HL-60 (cell line): ENCODE data around the gene BICD2.

Experiments used
- DNase-seq, 2 experiments: peaks; one replicate each; pipeline ENCODE4 v3.0.0-alpha.2; 2010 to 2020; ENCODE audit warnings: low read depth in 1 of 2, low spot score in 1 of 2
- H3K27ac ChIP-seq: fragments of 250-450 bp; sonication (Bioruptor Pico); replicated peaks from 2 replicates; pipeline ENCODE4 v1.5.1; 2020; ENCODE audit warnings: mild to moderate bottlenecking, moderate library complexity
- H3K27me3 ChIP-seq: fragments of 250-450 bp; sonication (Bioruptor Pico); 2 replicates; pipeline ENCODE4 v1.5.1; 2021; ENCODE audit warnings: mild to moderate bottlenecking, moderate library complexity; ENCODE audit not compliant: insufficient read depth, poor library complexity, severe bottlenecking
- H3K4me3 ChIP-seq: replicated peaks from 2 replicates; pipeline ENCODE4 v1.5.1; 2011; ENCODE audit warnings: mild to moderate bottlenecking, control low read depth, low read length; ENCODE audit not compliant: insufficient read depth
- CTCF ChIP-seq: IDR thresholded peaks from one replicate; pipeline ENCODE4 v1.5.1; 2011; ENCODE audit warnings: low read length, control low read depth, inconsistent platforms; ENCODE audit not compliant: insufficient read depth
- GABPA ChIP-seq: IDR thresholded peaks from 2 replicates; pipeline ENCODE4 v1.6.1; 2012; ENCODE audit warnings: low read depth
- POLR2AphosphoS5 ChIP-seq: IDR thresholded peaks from 2 replicates; pipeline ENCODE4 v1.6.1; 2012; ENCODE audit warnings: low read depth
- REST ChIP-seq: IDR thresholded peaks from 2 replicates; pipeline ENCODE4 v1.6.1; 2012; ENCODE audit warnings: low read depth; ENCODE audit not compliant: insufficient replicate concordance
- SPI1 ChIP-seq: IDR thresholded peaks from 2 replicates; pipeline ENCODE4 v1.6.1; 2012; ENCODE audit warnings: low read depth, mild to moderate bottlenecking, borderline replicate concordance

The BICD2 gene

GRCh38 chr9:92686954-92687353 is 77.7 kb downstream of the BICD2 start:
- Histone ChIP-seq H3K27ac (no peak overlapping the region), H3K4me3 (no peak overlapping the region), H3K27me3 (no peaks in the 10 kb centered on the region)
- no peak for DNase-seq
- TF ChIP-seq POLR2AphosphoS5, result no peak
- no peak for TF ChIP-seq CTCF
- TF ChIP-seq GABPA, result no peak
- no peak for TF ChIP-seq SPI1

GRCh38 chr9:92685022-92685421 is 79.6 kb downstream of the BICD2 start:
- H3K27ac ChIP-seq, result no peak overlapping the region
- H3K4me3 ChIP-seq, result no peak overlapping the region
- TF ChIP-seq SPI1, result no peak
- no peak for TF ChIP-seq GABPA
- TF ChIP-seq POLR2AphosphoS5, result no peak
- no peak for TF ChIP-seq REST
- no peak for TF ChIP-seq CTCF
- H3K27me3 ChIP-seq, result no peaks in the 10 kb centered on the region
- DNase-seq, result no peak

GRCh38 chr9:92682269-92682668 is 82.4 kb downstream of the BICD2 start:
- H3K4me3 ChIP-seq, result no peak overlapping the region
- DNase-seq, result no peak
- no peaks in the 10 kb centered on the region for H3K27me3 ChIP-seq
- H3K27ac ChIP-seq, result no peak overlapping the region
- TF ChIP-seq POLR2AphosphoS5 (no peak), CTCF (no peak), SPI1 (no peak), GABPA (no peak), REST (no peak)
